Natural killer cell treated with Interleukin-12 subunit alpha and Interleukin-12 subunit beta and Interleukin-15 and Interleukin-18, amount 100 ng/mL, for 72 hours (primary cell): ENCODE results near the gene STAG1. TPM values are rescaled to one million over a fixed set of nuclear protein-coding genes. Genes with fewer than 3 reads are reported as not detected.

ENCODE experiments used
- ATAC-seq, 2 donors: fragments of 150-1000 bp; cut with Tn5 transposase in 1 of 2; sonication (Bioruptor Pico), chemical (Tn5 transposase) in 1 of 2; 2 replicates each; pipeline ENCODE4 v1.10.0; 2021
- DNase-seq: peaks from one replicate; pipeline ENCODE4 v3.0.0; 2022; ENCODE audit warnings: low spot score
- H3K27ac Mint-ChIP-seq, 2 donors: 1 replicate in 1 of 2; 2 replicates in 1 of 2; pipeline ENCODE4 v1.8.0; 2022; ENCODE audit warnings: mixed read lengths in 2 of 2, mild to moderate bottlenecking in 1 of 2, moderate library complexity in 1 of 2
- H3K27me3 Mint-ChIP-seq, 2 donors: 1 replicate in 1 of 2; 2 replicates in 1 of 2; pipeline ENCODE4 v1.8.0; 2022; ENCODE audit warnings: mixed read lengths in 2 of 2
- H3K36me3 Mint-ChIP-seq: one replicate; pipeline ENCODE4 v1.8.0; 2022; ENCODE audit warnings: mixed read lengths
- H3K4me1 Mint-ChIP-seq, 2 donors: 1 replicate in 1 of 2; 2 replicates in 1 of 2; pipeline ENCODE4 v1.8.0; 2022; ENCODE audit warnings: low read depth in 2 of 2, mixed read lengths in 2 of 2, mild to moderate bottlenecking in 1 of 2
- H3K4me3 Mint-ChIP-seq: one replicate; pipeline ENCODE4 v1.8.0; 2022; ENCODE audit warnings: mixed read lengths
- H3K9me3 Mint-ChIP-seq: 2 replicates; pipeline ENCODE4 v1.8.0; 2022; ENCODE audit warnings: mixed read lengths
- total RNA-seq, 2 donors: library from RNA; stranded (reverse); gene quantifications; one replicate each; pipeline ENCODE4 v1.2.3, GENCODE V29; 2022

The STAG1 gene
- total RNA-seq, 2 donors from 2014 or later, result 48.7 to 88.7 TPM

DNA sequence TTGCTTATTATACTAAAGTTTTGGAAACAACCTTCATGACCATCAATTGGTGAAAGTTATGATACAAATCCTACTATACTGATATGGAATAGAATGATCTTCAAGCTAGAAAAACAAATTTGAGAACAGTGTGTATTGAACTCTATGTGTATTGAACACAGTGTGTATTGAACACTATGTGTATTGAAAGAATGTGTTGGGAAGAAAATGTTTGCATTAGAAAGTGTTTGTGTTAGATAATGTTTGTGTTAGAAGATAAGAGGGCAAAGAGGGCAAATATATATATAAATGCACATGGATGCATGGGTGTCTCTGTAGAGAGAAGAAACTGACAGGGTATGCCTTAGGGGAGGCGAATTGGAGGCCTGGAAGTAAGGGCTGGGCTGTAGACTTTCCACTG is 459.7 kb downstream of the STAG1 start:
- Mint-ChIP-seq H3K4me3 (no peak overlapping the region), H3K27me3 (no peaks in the 10 kb centered on the region), H3K4me1 (peaks cover 0 to 4% of the 10 kb centered on the region in 2 donors), H3K9me3 (no peaks in the 10 kb centered on the region), H3K36me3 (peaks cover 5% of the 10 kb centered on the region), H3K27ac (no peak overlapping the region)
- no peak for ATAC-seq
- DNase-seq, result no peak

GRCh38 chr3:136291302-136291701 is 460.9 kb downstream of the STAG1 start:
- Mint-ChIP-seq H3K36me3 (peaks cover 5% of the 10 kb centered on the region), H3K27ac (no peak overlapping the region), H3K27me3 (no peaks in the 10 kb centered on the region), H3K9me3 (no peaks in the 10 kb centered on the region), H3K4me1 (peaks cover 0 to 4% of the 10 kb centered on the region in 2 donors), H3K4me3 (no peak overlapping the region)
- no peak for ATAC-seq
- no peak for DNase-seq

Other genes starting within 250 kb of the STAG1 start
- gene SLC35G2, start 66.7 kb upstream of the STAG1 start, total RNA-seq, result 1 to 10 TPM in 1 of 2 donors, under 1 TPM in 1; 0.76 to 2.1 TPM
- gene NCK1, start 109.8 kb upstream of the STAG1 start, total RNA-seq, result 10 to 100 TPM; 41.2 to 63.6 TPM
- 1 to 10 TPM; 3.4 to 8.7 TPM for gene IL20RB, start 205.6 kb upstream of the STAG1 start, total RNA-seq